HFF-Myc (cell line): Measurements from ENCODE around the gene TEP1.

Source experiments
- DNase-seq: peaks from one replicate; pipeline ENCODE4 v3.0.0-alpha.2; 2011; ENCODE audit warnings: low read depth; ENCODE audit errors: extremely low read depth
- H3K4me3 ChIP-seq: replicated peaks from 2 replicates; pipeline ENCODE4 v1.5.1; 2011; ENCODE audit warnings: low read depth, mild to moderate bottlenecking, control low read depth, low read length
- TF ChIP-seq, protein P1 (sequence below): IDR thresholded peaks from 2 replicates; pipeline ENCODE4 v1.5.1; 2012; ENCODE audit warnings: mild to moderate bottlenecking, low read depth, low read length, control low read depth; ENCODE audit errors: missing control alignments

The TEP1 gene

DNA sequence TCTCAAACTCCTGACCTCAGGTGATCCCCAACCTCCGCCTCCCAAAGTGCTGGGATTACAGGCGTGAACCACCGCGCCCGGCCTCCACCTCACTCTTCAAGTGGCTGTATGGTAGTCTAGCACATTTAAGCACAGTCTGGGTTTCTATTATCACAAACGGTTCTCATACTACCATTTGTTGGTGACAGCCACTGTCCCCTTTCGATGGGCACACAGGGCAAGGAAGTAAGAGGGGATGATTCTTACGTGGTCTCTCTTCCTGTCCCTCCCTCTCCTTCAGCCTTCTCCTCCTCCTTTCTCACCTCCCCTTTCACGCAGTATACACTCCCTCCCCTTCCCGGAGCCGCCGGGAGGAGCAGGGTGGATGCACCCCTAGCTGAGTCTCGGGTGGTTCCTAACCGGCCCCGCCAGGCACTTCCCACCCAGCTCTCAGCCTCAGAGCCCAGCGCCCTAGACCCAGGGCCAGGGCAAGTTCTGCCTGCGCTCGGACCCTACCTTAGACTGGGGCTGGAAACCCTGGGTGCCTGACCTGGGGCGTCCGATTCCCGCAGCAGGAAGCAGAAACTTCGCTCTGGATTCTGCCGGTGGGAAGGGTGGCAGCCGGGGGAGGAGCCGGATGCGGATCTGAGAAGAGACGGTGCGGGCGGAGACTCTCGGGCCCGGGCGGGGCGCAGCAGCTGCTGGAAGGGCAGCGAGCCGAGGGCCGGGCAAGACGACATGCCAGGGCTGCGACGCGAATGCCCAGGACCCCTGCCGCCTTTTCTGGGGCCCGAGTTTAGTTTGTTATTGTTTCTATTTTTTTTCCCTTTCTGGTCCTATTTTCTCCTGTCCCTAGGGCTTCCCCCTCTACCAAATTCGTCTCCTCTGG is at the start of gene TEP1:
TSS of gene TEP1 (minus strand) at position 626 of the 868 bp plus-strand sequence. CDS start 5,062 bp downstream, outside the sequence.
- peak within 1 kb of the TSS; percentile 69 for H3K4me3 ChIP-seq
- TF ChIP-seq, protein P1, sequence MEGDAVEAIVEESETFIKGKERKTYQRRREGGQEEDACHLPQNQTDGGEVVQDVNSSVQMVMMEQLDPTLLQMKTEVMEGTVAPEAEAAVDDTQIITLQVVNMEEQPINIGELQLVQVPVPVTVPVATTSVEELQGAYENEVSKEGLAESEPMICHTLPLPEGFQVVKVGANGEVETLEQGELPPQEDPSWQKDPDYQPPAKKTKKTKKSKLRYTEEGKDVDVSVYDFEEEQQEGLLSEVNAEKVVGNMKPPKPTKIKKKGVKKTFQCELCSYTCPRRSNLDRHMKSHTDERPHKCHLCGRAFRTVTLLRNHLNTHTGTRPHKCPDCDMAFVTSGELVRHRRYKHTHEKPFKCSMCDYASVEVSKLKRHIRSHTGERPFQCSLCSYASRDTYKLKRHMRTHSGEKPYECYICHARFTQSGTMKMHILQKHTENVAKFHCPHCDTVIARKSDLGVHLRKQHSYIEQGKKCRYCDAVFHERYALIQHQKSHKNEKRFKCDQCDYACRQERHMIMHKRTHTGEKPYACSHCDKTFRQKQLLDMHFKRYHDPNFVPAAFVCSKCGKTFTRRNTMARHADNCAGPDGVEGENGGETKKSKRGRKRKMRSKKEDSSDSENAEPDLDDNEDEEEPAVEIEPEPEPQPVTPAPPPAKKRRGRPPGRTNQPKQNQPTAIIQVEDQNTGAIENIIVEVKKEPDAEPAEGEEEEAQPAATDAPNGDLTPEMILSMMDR: no peak
- peak; percentile 33 for DNase-seq

DNA sequence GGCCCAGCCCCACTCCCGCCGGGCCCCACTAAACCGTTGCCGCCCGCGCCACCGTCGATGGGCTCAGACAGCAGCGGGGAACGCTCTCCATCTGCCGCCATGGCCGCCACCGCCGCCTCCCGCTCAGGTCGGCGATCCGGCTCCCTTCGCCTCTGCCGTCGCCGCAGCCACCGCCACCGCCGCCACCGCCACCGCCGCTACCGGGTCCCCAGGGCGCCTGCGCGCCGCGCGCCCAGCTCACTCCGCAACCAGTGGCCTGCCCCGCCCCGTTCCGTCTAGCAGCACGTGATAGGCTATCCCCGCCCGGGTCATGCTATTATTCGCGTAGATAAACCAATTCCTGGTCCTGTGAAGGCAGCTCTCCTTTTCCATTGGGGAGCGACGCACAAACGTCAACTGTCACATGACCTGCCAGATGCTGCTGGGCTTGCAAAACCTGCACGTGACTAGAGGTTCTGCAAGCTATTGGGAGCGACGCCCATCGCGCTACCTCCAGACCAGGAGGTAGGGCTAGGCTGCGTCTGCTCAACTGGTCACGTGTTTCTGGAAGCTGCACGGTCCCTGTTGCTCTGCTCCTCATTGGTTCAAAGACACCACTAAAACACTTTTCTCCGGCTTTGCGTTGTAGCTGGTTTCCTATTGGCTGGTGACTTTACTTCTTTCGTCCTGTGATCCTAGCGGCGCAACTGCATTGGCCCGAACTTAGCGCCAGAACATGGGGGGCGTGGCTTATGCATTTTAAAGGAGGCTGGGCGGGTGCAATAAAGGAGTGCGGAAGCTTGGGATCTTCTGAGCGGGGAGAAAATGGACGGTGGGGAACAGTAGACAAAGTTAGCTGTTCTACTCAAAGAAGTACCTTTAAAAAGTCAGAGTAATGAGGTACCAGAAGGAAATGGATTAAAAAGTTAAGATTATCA is 48.2 kb upstream of the TEP1 start, which contains the start of gene PIP4P1:
TSS of gene PIP4P1 (minus strand) at position 210 of the 917 bp plus-strand sequence. CDS start at position 101, 109 bp downstream.
- DNase-seq: peak; percentile 100
- H3K4me3 ChIP-seq: peak within 1 kb of the TSS; percentile 83
- TF ChIP-seq, protein P1: no peak

DNA sequence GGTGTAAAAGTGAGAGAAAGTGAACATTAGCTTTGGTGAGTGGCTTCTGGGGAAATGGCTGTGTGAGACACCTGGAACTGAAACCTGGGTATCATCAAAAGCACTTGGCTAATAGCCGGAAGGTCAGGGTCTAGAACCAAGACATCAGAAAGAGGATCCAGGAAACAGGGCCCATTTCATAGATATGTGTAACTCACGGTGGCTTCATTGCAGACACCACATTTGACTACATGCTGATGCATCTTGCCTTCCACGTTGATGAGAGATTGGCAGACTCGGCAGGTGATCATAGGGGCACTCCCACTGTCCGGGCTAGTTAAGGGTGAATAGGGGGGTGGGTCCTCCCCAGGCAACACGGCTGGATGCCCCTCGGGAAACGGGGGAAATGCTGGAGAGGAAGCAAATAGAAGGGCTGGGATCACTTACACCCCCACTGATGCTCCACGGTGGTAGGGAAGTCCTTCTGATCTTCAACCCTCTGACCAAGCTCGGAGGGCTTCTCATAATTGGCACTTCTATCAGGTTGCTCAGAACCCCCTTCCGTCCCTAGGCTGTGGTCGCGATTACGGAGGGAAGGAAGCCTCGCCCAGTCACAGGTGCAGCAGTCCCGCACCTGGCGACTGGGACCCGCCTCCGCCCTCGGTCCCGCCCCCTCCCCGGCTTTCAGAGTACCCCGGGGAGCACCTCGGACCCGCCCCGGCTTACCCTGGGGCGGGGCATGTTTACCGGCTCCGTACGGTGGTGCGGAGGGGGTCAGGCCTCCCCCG is 47.3 kb upstream of the TEP1 start:
- TF ChIP-seq, protein P1: no peak
- DNase-seq: no peak
- peak overlapping the region; percentile 83 for H3K4me3 ChIP-seq

DNA sequence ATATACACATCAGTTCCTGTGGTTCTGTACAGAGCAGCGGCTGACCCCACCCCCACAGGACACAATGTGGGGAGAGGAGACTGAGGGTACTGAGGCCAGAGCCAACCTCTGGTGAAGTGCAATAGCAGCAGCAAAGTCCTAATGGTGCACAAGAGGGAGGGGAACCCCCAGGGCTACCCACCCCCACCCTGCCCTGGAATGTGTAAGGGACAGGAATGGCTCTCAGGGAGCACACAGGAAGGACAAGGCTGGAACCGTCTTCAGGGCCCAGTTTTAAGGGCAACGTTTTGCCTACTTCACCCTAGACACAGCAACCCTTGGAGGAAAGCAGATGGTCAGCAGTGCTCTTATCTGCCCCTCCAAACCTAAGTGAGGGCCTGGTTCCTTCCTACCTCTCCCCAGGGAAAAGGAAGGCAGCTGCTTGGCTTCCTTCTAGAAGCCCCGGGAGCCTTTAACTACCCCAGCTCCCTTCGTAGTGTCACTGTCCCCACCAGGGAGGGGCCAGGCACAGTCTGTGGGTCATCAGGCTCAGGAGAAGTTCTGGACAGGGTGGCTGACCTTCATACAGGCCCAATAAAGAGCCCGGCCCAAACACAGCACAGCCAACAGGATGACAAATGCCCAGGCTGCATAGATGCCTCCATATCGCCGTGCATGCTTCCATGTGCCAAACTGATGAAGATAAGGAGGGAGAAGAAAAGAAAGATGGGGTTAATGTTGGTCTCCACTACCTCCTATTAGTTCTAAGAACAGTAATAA is 44.9 kb upstream of the TEP1 start:
- DNase-seq: no peak
- H3K4me3 ChIP-seq: no peak overlapping the region
- TF ChIP-seq, protein P1: no peak

DNA sequence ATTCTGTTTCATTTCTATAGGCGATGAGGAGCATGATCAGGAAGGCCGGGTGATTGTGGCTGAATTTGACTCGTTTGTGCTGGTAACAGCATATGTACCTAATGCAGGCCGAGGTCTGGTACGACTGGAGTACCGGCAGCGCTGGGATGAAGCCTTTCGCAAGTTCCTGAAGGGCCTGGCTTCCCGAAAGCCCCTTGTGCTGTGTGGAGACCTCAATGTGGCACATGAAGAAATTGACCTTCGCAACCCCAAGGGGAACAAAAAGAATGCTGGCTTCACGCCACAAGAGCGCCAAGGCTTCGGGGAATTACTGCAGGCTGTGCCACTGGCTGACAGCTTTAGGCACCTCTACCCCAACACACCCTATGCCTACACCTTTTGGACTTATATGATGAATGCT is 43.7 kb upstream of the TEP1 start:
- DNase-seq: no peak
- H3K4me3 ChIP-seq: peak overlapping the region; percentile 92
- TF ChIP-seq, protein P1: no peak
